Duodenal mucosa (tissue), 2 donors: Measurements from ENCODE around the gene MME.

Source experiments
- H3K27ac ChIP-seq: one replicate; pipeline ENCODE4 v1.7.0; 2013; ENCODE audit warnings: low read depth, low read length
- H3K27me3 ChIP-seq, 2 donors: one replicate each; pipeline ENCODE4 v1.7.0; 2013; ENCODE audit warnings: low read length in 2 of 2, control low read depth in 1 of 2; ENCODE audit not compliant: insufficient read depth in 2 of 2, control insufficient read depth in 1 of 2
- H3K36me3 ChIP-seq, 2 donors: one replicate each; pipeline ENCODE4 v1.7.0; 2013; ENCODE audit warnings: low read length in 2 of 2, control low read depth in 1 of 2; ENCODE audit not compliant: insufficient read depth in 2 of 2, control insufficient read depth in 1 of 2
- H3K4me1 ChIP-seq, 2 donors: one replicate each; pipeline ENCODE4 v1.7.0; 2013; ENCODE audit warnings: low read length in 2 of 2, control low read depth in 1 of 2; ENCODE audit not compliant: insufficient read depth in 2 of 2, control insufficient read depth in 1 of 2
- H3K4me3 ChIP-seq, 2 donors: one replicate each; pipeline ENCODE4 v1.7.0; 2013; ENCODE audit warnings: low read length in 2 of 2, low read depth in 1 of 2
- H3K9ac ChIP-seq, 2 donors: one replicate each; pipeline ENCODE4 v1.7.0; 2013; ENCODE audit warnings: low read length in 2 of 2, low read depth in 1 of 2
- H3K9me3 ChIP-seq, 2 donors: one replicate each; pipeline ENCODE4 v1.7.0; 2013; ENCODE audit warnings: low read length in 2 of 2, control low read depth in 1 of 2; ENCODE audit not compliant: control insufficient read depth in 1 of 2

The MME gene

DNA sequence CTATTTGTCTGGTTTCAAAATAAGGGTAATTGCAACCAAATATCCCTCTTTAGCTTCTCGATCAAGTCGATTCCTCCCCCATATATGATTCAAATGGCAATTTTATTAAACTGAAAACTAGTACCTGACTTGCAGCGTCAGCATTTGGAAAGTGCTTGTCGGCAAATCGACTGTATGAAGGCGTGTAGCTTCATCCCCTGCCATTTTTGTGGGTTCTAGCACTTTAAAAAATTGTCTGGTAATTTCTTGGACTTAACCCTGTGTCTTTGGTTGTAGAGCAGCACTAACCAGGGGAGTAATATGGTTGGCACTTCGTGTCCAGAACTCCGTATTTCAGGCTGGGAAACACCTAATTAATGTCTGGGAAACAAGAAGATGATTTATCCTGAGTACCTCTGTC lies 573 bp downstream of the MME start:
- H3K27ac ChIP-seq, result peak overlapping the region; percentile 34
- H3K9ac ChIP-seq, result peak overlapping the region; percentile 65 to 72
- H3K36me3 ChIP-seq, result no peaks in the 10 kb centered on the region
- H3K27me3 ChIP-seq, result peaks cover 0 to 8% of the 10 kb centered on the region in 2 donors
- peaks cover 0 to 3% of the 10 kb centered on the region in 2 donors for H3K4me1 ChIP-seq
- peak overlapping the region; percentile 71 to 75 for H3K4me3 ChIP-seq
- no peaks in the 10 kb centered on the region for H3K9me3 ChIP-seq

DNA sequence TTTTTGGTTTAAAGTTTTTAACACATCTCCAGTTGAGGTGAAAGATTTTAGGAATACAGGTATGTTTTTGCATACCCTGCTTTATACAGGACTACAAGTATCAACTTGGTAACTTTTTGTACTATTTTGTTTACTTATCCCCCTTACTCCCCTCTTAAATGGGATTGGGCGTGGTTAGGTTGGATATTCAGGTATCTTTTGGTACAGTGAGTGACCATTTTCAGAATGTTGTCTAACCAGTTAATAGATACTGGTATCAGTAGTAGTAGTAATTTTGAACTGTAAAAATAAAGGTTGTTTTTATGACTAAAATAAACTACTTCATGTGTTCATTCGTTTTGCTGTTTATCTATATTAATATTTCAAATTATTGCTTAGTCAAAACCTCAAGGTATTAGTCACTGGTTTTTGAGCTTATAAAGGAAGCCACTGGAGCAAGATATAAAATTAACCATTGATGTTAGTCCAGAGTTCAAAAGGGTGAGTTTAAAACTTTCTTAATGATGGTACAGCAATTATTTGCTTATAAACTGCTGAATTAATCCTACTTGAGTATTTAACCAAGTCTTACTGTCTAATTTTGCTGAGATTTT lies 3.3 kb downstream of the MME start:
- peak overlapping the region; percentile 71 to 75 for H3K4me3 ChIP-seq
- no peaks in the 10 kb centered on the region for H3K9me3 ChIP-seq
- no peak overlapping the region for H3K27ac ChIP-seq

GRCh38 chr3:155084567-155084966 lies 4.4 kb downstream of the MME start:
- peaks cover 4 to 7% of the 10 kb centered on the region in 2 donors for H3K36me3 ChIP-seq
- no peak overlapping the region for H3K27ac ChIP-seq
- H3K4me3 ChIP-seq, result peak overlapping the region in 1 of 2 donors; percentile 55
- peaks cover 0 to 3% of the 10 kb centered on the region in 2 donors for H3K4me1 ChIP-seq
- no peaks in the 10 kb centered on the region for H3K27me3 ChIP-seq
- H3K9me3 ChIP-seq, result no peaks in the 10 kb centered on the region
- no peak overlapping the region for H3K9ac ChIP-seq

More for the DNA sequence above, 3.3 kb downstream of the MME start:
- Histone ChIP-seq H3K4me1 (peaks cover 0 to 3% of the 10 kb centered on the region in 2 donors), H3K9ac (no peak overlapping the region), H3K27me3 (peaks cover 0 to 7% of the 10 kb centered on the region in 2 donors), H3K36me3 (peaks cover 3 to 4% of the 10 kb centered on the region in 2 donors)

DNA sequence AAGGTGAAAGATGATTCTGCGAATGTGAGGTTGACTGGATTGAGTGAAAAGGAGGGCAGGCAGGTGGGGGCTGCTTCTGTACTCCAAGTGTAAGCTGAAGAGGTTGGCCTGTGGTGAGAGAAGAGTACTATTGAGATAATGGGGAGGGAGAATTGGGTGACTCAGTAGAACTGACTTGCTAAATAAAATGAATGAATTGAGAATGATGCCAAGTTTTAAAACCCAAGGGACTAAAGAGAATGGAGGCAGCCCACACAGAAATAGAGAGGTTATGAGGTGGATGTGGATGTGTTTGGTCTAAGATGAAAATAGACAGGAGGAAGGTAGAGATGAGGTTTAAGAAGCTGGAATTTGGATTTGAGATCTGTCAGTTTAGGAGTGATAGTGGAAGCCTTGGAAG lies 5.9 kb downstream of the MME start:
- Histone ChIP-seq H3K9ac (no peak overlapping the region), H3K4me3 (peak overlapping the region; percentile 17 to 41), H3K36me3 (peaks cover 7 to 12% of the 10 kb centered on the region in 2 donors), H3K27me3 (no peaks in the 10 kb centered on the region), H3K4me1 (peaks cover 0 to 3% of the 10 kb centered on the region in 2 donors), H3K9me3 (no peaks in the 10 kb centered on the region), H3K27ac (no peak overlapping the region)

DNA sequence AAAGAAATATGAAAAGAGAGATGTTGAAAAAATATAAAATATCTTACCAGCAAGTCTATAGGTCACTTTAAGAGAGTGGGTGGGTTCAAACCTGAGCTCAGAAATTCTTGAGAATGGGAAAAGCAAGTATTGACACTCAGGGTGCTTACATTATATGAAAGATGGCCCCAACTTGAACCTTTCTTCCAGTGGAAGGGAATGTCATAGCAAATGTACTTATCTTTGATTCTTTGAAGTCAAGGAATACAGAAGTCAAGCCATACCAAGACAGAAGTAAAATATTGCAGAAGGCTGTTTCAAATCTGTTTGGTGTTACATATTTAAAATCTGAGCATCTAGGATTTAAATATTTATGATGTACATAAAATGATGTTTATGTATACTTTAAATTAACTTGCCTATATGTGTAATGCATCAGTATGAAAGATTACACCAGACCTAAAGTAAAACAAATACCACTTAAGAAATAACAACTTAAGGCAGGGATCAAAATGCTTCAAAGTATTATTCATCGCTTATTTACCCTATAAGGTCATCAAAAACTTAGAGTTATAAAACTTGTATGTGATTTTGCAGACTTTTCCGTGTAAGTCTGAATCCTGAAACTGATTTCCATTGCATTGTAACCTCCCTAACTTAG lies 8.7 kb downstream of the MME start:
- Histone ChIP-seq H3K36me3 (peaks cover 7 to 12% of the 10 kb centered on the region in 2 donors), H3K4me3 (no peak overlapping the region), H3K4me1 (peaks cover 0 to 3% of the 10 kb centered on the region in 2 donors), H3K9me3 (no peaks in the 10 kb centered on the region), H3K27me3 (no peaks in the 10 kb centered on the region), H3K27ac (no peak overlapping the region), H3K9ac (no peak overlapping the region)

DNA sequence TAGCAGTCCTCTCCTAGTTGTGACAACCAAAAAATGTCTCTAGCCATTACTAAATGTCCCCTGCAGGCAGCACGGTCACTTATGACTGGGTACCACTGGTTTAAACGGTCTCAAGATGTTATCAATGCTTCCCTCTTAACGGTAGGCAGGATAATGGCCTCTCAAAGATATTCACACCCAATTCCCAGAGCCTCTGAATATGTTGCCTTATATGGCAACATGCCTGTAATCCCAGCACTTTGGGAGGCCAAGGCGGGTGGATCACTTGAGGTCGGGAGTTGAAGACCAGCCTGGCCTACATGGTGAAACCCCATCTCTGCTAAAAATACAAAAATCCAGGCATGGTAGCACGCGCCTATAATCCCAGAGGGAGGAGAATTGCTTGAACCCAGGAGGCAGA lies 9.4 kb downstream of the MME start:
- H3K27me3 ChIP-seq, result no peaks in the 10 kb centered on the region
- no peaks in the 10 kb centered on the region for H3K4me1 ChIP-seq
- no peak overlapping the region for H3K27ac ChIP-seq
- peaks cover 7 to 12% of the 10 kb centered on the region in 2 donors for H3K36me3 ChIP-seq
- H3K4me3 ChIP-seq, result no peak overlapping the region
- H3K9me3 ChIP-seq, result no peaks in the 10 kb centered on the region
- H3K9ac ChIP-seq, result no peak overlapping the region

GRCh38 chr3:155093261-155093660 lies 13.1 kb downstream of the MME start:
- no peaks in the 10 kb centered on the region for H3K9me3 ChIP-seq
- H3K4me1 ChIP-seq, result no peaks in the 10 kb centered on the region
- no peak overlapping the region for H3K9ac ChIP-seq
- no peaks in the 10 kb centered on the region for H3K27me3 ChIP-seq
- peaks cover 22 to 28% of the 10 kb centered on the region in 2 donors for H3K36me3 ChIP-seq
- no peak overlapping the region for H3K4me3 ChIP-seq
- H3K27ac ChIP-seq, result no peak overlapping the region

- H3K9me3 ChIP-seq, result peaks cover 0 to 3% of the 10 kb centered on the region in 2 donors
- H3K4me3 ChIP-seq, result no peak overlapping the region
- no peaks in the 10 kb centered on the region for H3K4me1 ChIP-seq
- peaks cover 18 to 30% of the 10 kb centered on the region in 2 donors for H3K36me3 ChIP-seq
- no peaks in the 10 kb centered on the region for H3K27me3 ChIP-seq
- H3K27ac ChIP-seq, result no peak overlapping the region
- H3K9ac ChIP-seq, result no peak overlapping the region
These were observed 16.3 kb downstream of the MME start for GRCh38 chr3:155096303-155097008.

GRCh38 chr3:155097009-155097349 lies 16.9 kb downstream of the MME start:
- H3K27ac ChIP-seq, result no peak overlapping the region
- H3K36me3 ChIP-seq, result peaks cover 18 to 33% of the 10 kb centered on the region in 2 donors
- no peak overlapping the region for H3K4me3 ChIP-seq
- H3K9me3 ChIP-seq, result peaks cover 0 to 3% of the 10 kb centered on the region in 2 donors
- no peaks in the 10 kb centered on the region for H3K27me3 ChIP-seq
- no peak overlapping the region for H3K9ac ChIP-seq
- H3K4me1 ChIP-seq, result no peaks in the 10 kb centered on the region

- Histone ChIP-seq H3K4me1 (no peaks in the 10 kb centered on the region), H3K9ac (no peak overlapping the region), H3K27ac (no peak overlapping the region), H3K36me3 (peaks cover 14 to 25% of the 10 kb centered on the region in 2 donors), H3K9me3 (peaks cover 0 to 3% of the 10 kb centered on the region in 2 donors), H3K4me3 (no peak overlapping the region), H3K27me3 (no peaks in the 10 kb centered on the region)
These were observed 21.3 kb downstream of the MME start for GRCh38 chr3:155101398-155101797.
